Keratinocyte (primary cell): ENCODE data around the gene FKBP1B.

ENCODE experiments used
- CTCF ChIP-seq, 3 experiments: IDR thresholded peaks in 1 of 3; conservative IDR thresholded peaks in 1 of 3; optimal IDR thresholded peaks in 1 of 3; 2 replicates in 2 of 3; 3 replicates in 1 of 3; pipeline versions ENCODE3 to v1.5.1; 2011; ENCODE audit warnings: low read length in 3 of 3, mild to moderate bottlenecking in 3 of 3, moderate library complexity in 2 of 3, control low read depth in 1 of 3, inconsistent platforms in 1 of 3; ENCODE audit not compliant: insufficient read depth in 2 of 3; ENCODE audit errors: extremely low read depth in 1 of 3
- EZH2 ChIP-seq: IDR thresholded peaks from one replicate; pipeline ENCODE4 v1.6.1; 2012; ENCODE audit warnings: inconsistent platforms, mild to moderate bottlenecking, low read length, moderate library complexity

GRCh38 chr2:24106786-24107185, 57.2 kb downstream of the FKBP1B start:
- TF ChIP-seq CTCF (optimal IDR thresholded peaks at IDR 0.05 in 1 of 3, IDR thresholded peaks at IDR 0.05 in 1 of 3, conservative IDR thresholded peaks at IDR 0.05 in 1 of 3; ENCODE audit: extremely low read depth in 1 of 3, insufficient read depth in 2 of 3, low read length in 3 of 3) (no peak), EZH2 (no peak)
